HepG2 (cell line): ENCODE data around the gene C3orf22. TPM values are rescaled to one million over a fixed set of nuclear protein-coding genes. Genes with fewer than 3 reads are reported as not detected.
A peak's percentile ranks its signal among the peaks of the same experiment; 100 is the strongest.

Source experiments
- ARID4A ChIP-seq: sonication (generic); formaldehyde crosslinking; IDR thresholded peaks from 2 replicates; pipeline ENCODE4 v1.5.0; 2020; ENCODE audit warnings: mild to moderate bottlenecking, missing genetic modification reagents, borderline replicate concordance
- ATRX ChIP-seq: sonication (generic); formaldehyde crosslinking; IDR thresholded peaks from 2 replicates; pipeline ENCODE4 v1.4.0; 2020; ENCODE audit warnings: missing genetic modification reagents, borderline replicate concordance
- EHMT2 ChIP-seq: fragments of 200-600 bp; sonication (generic); IDR thresholded peaks from 2 replicates; pipeline ENCODE4 v1.7.0; 2017; ENCODE audit warnings: antibody characterized with exemption, low read depth, low read length, borderline replicate concordance
- GTF2F1 ChIP-seq: fragments of 150-350 bp; IDR thresholded peaks from 2 replicates; pipeline ENCODE4 v1.6.1; 2014; ENCODE audit warnings: low read length
- NR1H2 ChIP-seq: sonication (generic); formaldehyde crosslinking; IDR thresholded peaks from 2 replicates; pipeline ENCODE4 v1.8.1; 2022; ENCODE audit warnings: low read depth, missing genetic modification reagents, borderline replicate concordance
- RBM22 ChIP-seq: fragments of 200-400 bp; formaldehyde crosslinking; optimal IDR thresholded peaks from 2 replicates; pipeline ENCODE3; 2017; ENCODE audit warnings: mild to moderate bottlenecking, low read length, moderate library complexity
- SALL2 ChIP-seq: sonication (generic); formaldehyde crosslinking; IDR thresholded peaks from 2 replicates; pipeline ENCODE4 v1.8.1; 2023; ENCODE audit warnings: mild to moderate bottlenecking, missing genetic modification reagents, inconsistent platforms
- TRIM22 ChIP-seq: fragments of 450-650 bp; IDR thresholded peaks from 2 replicates; pipeline ENCODE4 v1.6.1; 2017
- ZBTB10 ChIP-seq: sonication (generic); formaldehyde crosslinking; IDR thresholded peaks from 2 replicates; pipeline ENCODE4 v1.4.0; 2020; ENCODE audit warnings: missing genetic modification reagents, borderline replicate concordance
- ZNF24 ChIP-seq: fragments of 450-650 bp; IDR thresholded peaks from 2 replicates; pipeline ENCODE4 v1.6.1; 2017; ENCODE audit warnings: antibody characterized with exemption, mild to moderate bottlenecking
- ZNF609 ChIP-seq: sonication (generic); formaldehyde crosslinking; IDR thresholded peaks from 2 replicates; pipeline ENCODE4 v1.4.0; 2020; ENCODE audit warnings: mild to moderate bottlenecking, missing genetic modification reagents, borderline replicate concordance
- ZNF792 ChIP-seq: IDR thresholded peaks from 2 replicates; pipeline ENCODE4 v1.6.1; 2016
- ZNF800 ChIP-seq: sonication (generic); formaldehyde crosslinking; IDR thresholded peaks from 2 replicates; pipeline ENCODE4 v1.4.0; 2020; ENCODE audit warnings: missing genetic modification reagents
- polyA plus RNA-seq, 8 experiments: library from polyadenylated mRNA; depleted of rRNA in 3 of 8; stranded (reverse) in 7 of 8; unstranded in 1 of 8; fragments of >200 nt; fragmentation: Illumina TruSeq in 4 of 8; extraction: Trizol in 4 of 8; gene quantifications; 2 replicates each; pipeline versions ENCODE4 v1.2.1 to v1.2.3, GENCODE V29; 2011 to 2016; ENCODE audit warnings: low read depth in 4 of 8, missing spikeins in 1 of 8, mixed read lengths in 1 of 8; ENCODE audit not compliant: insufficient read depth in 1 of 8
- total RNA-seq, 5 experiments: library from RNA; depleted of rRNA; stranded (reverse); fragments of >200 nt; fragmentation: Illumina TruSeq; extraction: Trizol; gene quantifications; 2 replicates each; pipeline ENCODE4 v1.2.3, GENCODE V29; 2016; ENCODE audit warnings: low read depth in 1 of 5

C3orf22 gene
- total and polyA plus RNA-seq, 2 of the 13 experiments (the other 11 are each of a cell fraction or from before 2014, with no cell fraction given) = not detected

GRCh38 chr3:126523745-126524428 lies 34.8 kb downstream of the C3orf22 start, which contains the start of gene CHST13 (continued):
- TF ChIP-seq ZNF609 (CRISPR knock-in tag) (no peak), ZNF800 (peak; percentile 77), ZNF792 (CRISPR knock-in tag) (0 out of 2 replicates have a peak, but pooled peaks have one; percentile 30), ATRX (CRISPR knock-in tag) (no peak), ARID4A (CRISPR knock-in tag) (peak; percentile 78), EHMT2 (no peak), NR1H2 (CRISPR knock-in tag) (no peak; the same call in 1 of the 2 replicates), ZNF24 (no peak), TRIM22 (no peak), ZBTB10 (peak; percentile 52; the same call in 1 of the 2 replicates), GTF2F1 (0 out of 2 replicates have a peak, but pooled peaks have one; percentile 62), SALL2 (CRISPR knock-in tag) (no peak; the same call in 1 of the 2 replicates), RBM22 (no peak)
